GM21390 (cell line): ENCODE data around the gene EIF2B1.

Source experiments
- ATAC-seq: cut with Tn5 transposase; IDR thresholded peaks from one replicate; pipeline ENCODE4 v1.9.1; 2021; ENCODE audit not compliant: unreplicated experiment

EIF2B1 gene

GRCh38 chr12:123571343-123571813 lies 62.1 kb downstream of the EIF2B1 start:
- no peak for ATAC-seq
